Gastroesophageal sphincter (tissue), 3 donors: ENCODE data around the gene ARHGAP20.

Source experiments
- EP300 ChIP-seq: sonication (generic); formaldehyde crosslinking; IDR thresholded peaks from one replicate; pipeline ENCODE4 v1.6.1; 2017; ENCODE audit warnings: antibody characterized with exemption, mild to moderate bottlenecking
- POLR2A ChIP-seq, 2 donors: fragments of 450-650 bp; IDR thresholded peaks; one replicate each; pipeline ENCODE4 v1.6.1; 2017; ENCODE audit warnings: antibody characterized with exemption in 2 of 2, mild to moderate bottlenecking in 2 of 2, moderate library complexity in 1 of 2
- POLR2AphosphoS5 ChIP-seq: sonication (generic); formaldehyde crosslinking; IDR thresholded peaks from one replicate; pipeline ENCODE4 v1.6.1; 2017; ENCODE audit warnings: antibody characterized with exemption
- TF ChIP-seq, protein P1 (sequence below), 4 experiments: fragments of 200-600 bp in 2 of 4; fragments of 450-650 bp in 2 of 4; sonication (generic) in 1 of 4; IDR thresholded peaks; one replicate each; pipeline ENCODE4 v1.5.1; 2017 to 2019; ENCODE audit warnings: antibody characterized with exemption in 4 of 4, mild to moderate bottlenecking in 2 of 4, moderate library complexity in 2 of 4

GRCh38 chr11:110530900-110531741 lies 181.1 kb downstream of the ARHGAP20 start:
- TF ChIP-seq POLR2A (IDR thresholded peaks at IDR 0.05): no peak
- TF ChIP-seq, protein P1, sequence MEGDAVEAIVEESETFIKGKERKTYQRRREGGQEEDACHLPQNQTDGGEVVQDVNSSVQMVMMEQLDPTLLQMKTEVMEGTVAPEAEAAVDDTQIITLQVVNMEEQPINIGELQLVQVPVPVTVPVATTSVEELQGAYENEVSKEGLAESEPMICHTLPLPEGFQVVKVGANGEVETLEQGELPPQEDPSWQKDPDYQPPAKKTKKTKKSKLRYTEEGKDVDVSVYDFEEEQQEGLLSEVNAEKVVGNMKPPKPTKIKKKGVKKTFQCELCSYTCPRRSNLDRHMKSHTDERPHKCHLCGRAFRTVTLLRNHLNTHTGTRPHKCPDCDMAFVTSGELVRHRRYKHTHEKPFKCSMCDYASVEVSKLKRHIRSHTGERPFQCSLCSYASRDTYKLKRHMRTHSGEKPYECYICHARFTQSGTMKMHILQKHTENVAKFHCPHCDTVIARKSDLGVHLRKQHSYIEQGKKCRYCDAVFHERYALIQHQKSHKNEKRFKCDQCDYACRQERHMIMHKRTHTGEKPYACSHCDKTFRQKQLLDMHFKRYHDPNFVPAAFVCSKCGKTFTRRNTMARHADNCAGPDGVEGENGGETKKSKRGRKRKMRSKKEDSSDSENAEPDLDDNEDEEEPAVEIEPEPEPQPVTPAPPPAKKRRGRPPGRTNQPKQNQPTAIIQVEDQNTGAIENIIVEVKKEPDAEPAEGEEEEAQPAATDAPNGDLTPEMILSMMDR (IDR thresholded peaks at IDR 0.05): no peak
- TF ChIP-seq POLR2AphosphoS5: no peak
- no peak for TF ChIP-seq EP300
